MM.1S (cell line): ENCODE results near the gene STRN.

ENCODE experiments used
- DNase-seq: peaks from one replicate; pipeline ENCODE4 v3.0.0-alpha.2; 2015
- H2AFZ ChIP-seq: fragments of 300-600 bp; sonication (generic); 2 replicates; pipeline ENCODE4 v1.6.0; 2016; ENCODE audit warnings: antibody characterized with exemption, low read length
- H3F3A ChIP-seq: fragments of 300-600 bp; sonication (generic); 2 replicates; pipeline ENCODE4 v1.6.1; 2016; ENCODE audit warnings: mild to moderate bottlenecking, antibody characterized with exemption, low read length, moderate library complexity, mixed read lengths; ENCODE audit not compliant: insufficient read depth
- H3K27ac ChIP-seq: fragments of 300-600 bp; sonication (generic); 2 replicates; pipeline ENCODE4 v1.5.1; 2016; ENCODE audit warnings: mild to moderate bottlenecking, low read length
- H3K27me3 ChIP-seq: fragments of 300-600 bp; sonication (generic); replicated peaks from 2 replicates; pipeline ENCODE4 v1.6.0; 2016; ENCODE audit warnings: low read length; ENCODE audit not compliant: insufficient read depth
- H3K36me3 ChIP-seq: fragments of 300-600 bp; sonication (generic); replicated peaks from 2 replicates; pipeline ENCODE4 v1.6.1; 2016; ENCODE audit warnings: mild to moderate bottlenecking, low read length, mixed read lengths; ENCODE audit not compliant: insufficient read depth
- H3K4me1 ChIP-seq: fragments of 300-600 bp; sonication (generic); 2 replicates; pipeline ENCODE4 v1.6.1; 2016; ENCODE audit warnings: low read length, mixed read lengths
- H3K4me2 ChIP-seq: fragments of 300-600 bp; sonication (generic); 2 replicates; pipeline ENCODE4 v1.6.0; 2016; ENCODE audit warnings: low read depth, low read length
- H3K4me3 ChIP-seq: fragments of 300-600 bp; sonication (generic); 2 replicates; pipeline ENCODE4 v1.5.1; 2016; ENCODE audit warnings: low read length, mixed read lengths
- H3K79me2 ChIP-seq: fragments of 300-600 bp; sonication (generic); 2 replicates; pipeline ENCODE4 v1.6.1; 2016; ENCODE audit warnings: mixed run types, low read length, mixed read lengths
- H3K9ac ChIP-seq: fragments of 300-600 bp; sonication (generic); 2 replicates; pipeline ENCODE4 v1.6.1; 2016; ENCODE audit warnings: low read length, mixed read lengths
- H3K9me2 ChIP-seq: fragments of 300-600 bp; sonication (generic); replicated peaks from 2 replicates; pipeline ENCODE4 v1.6.1; 2016; ENCODE audit warnings: mild to moderate bottlenecking, low read length, mixed read lengths; ENCODE audit not compliant: insufficient read depth
- H3K9me3 ChIP-seq: fragments of 300-600 bp; sonication (generic); replicated peaks from 2 replicates; pipeline ENCODE4 v1.6.1; 2016; ENCODE audit warnings: mild to moderate bottlenecking, low read length, mixed read lengths; ENCODE audit not compliant: insufficient read depth
- H4K20me1 ChIP-seq: fragments of 300-600 bp; sonication (generic); 2 replicates; pipeline ENCODE4 v1.6.1; 2016; ENCODE audit warnings: mild to moderate bottlenecking, low read length, moderate library complexity, mixed read lengths; ENCODE audit not compliant: insufficient read depth
- CTCF ChIP-seq: fragments of 300-600 bp; sonication (generic); IDR thresholded peaks from 2 replicates; pipeline ENCODE4 v1.5.1; 2016; ENCODE audit warnings: antibody characterized with exemption, low read length, mixed read lengths
- EZH2 ChIP-seq: fragments of 300-600 bp; sonication (generic); optimal IDR thresholded peaks from 2 replicates; pipeline ENCODE3; 2017; ENCODE audit warnings: low read depth, mild to moderate bottlenecking, antibody characterized with exemption, low read length, mixed read lengths
- EZH2phosphoT487 ChIP-seq: fragments of 300-600 bp; sonication (generic); IDR thresholded peaks from 2 replicates; pipeline ENCODE4 v1.6.1; 2018; ENCODE audit warnings: antibody characterized with exemption, low read length

The STRN gene

GRCh38 chr2:36808386-36809068 is 157.8 kb downstream of the STRN start:
- no peaks in the 10 kb centered on the region for H3K4me1 ChIP-seq
- H3K9ac ChIP-seq: no peak overlapping the region
- H2AFZ ChIP-seq: no peak overlapping the region
- H4K20me1 ChIP-seq: no peaks in the 10 kb centered on the region
- H3K27ac ChIP-seq: no peak overlapping the region
- H3K36me3 ChIP-seq: no peaks in the 10 kb centered on the region
- no peak overlapping the region for H3K4me2 ChIP-seq
- no peaks in the 10 kb centered on the region for H3F3A ChIP-seq
- no peaks in the 10 kb centered on the region for H3K27me3 ChIP-seq
- TF ChIP-seq EZH2 (no peak), CTCF (no peak), EZH2phosphoT487 (no peak)
- no peaks in the 10 kb centered on the region for H3K9me2 ChIP-seq
- no peaks in the 10 kb centered on the region for H3K79me2 ChIP-seq
- no peak overlapping the region for H3K4me3 ChIP-seq
- no peak for DNase-seq
- no peaks in the 10 kb centered on the region for H3K9me3 ChIP-seq

- no peak overlapping the region for H2AFZ ChIP-seq
- H3K9me2 ChIP-seq: no peaks in the 10 kb centered on the region
- no peak overlapping the region for H3K9ac ChIP-seq
- H3K4me1 ChIP-seq: no peaks in the 10 kb centered on the region
- H3K27me3 ChIP-seq: no peaks in the 10 kb centered on the region
- no peaks in the 10 kb centered on the region for H3K36me3 ChIP-seq
- H3K4me2 ChIP-seq: no peak overlapping the region
- H3K9me3 ChIP-seq: no peaks in the 10 kb centered on the region
- TF ChIP-seq EZH2phosphoT487 (no peak), CTCF (no peak), EZH2 (no peak)
- H3K79me2 ChIP-seq: no peaks in the 10 kb centered on the region
- H3K4me3 ChIP-seq: no peak overlapping the region
- H3F3A ChIP-seq: no peaks in the 10 kb centered on the region
- no peak for DNase-seq
- no peaks in the 10 kb centered on the region for H4K20me1 ChIP-seq
- H3K27ac ChIP-seq: no peak overlapping the region
Observed at GRCh38 chr2:36807223-36807886, 159.0 kb downstream of the STRN start.

GRCh38 chr2:36805635-36806224 is 160.6 kb downstream of the STRN start:
- no peak for TF ChIP-seq EZH2phosphoT487
- Histone ChIP-seq H4K20me1 (no peaks in the 10 kb centered on the region), H2AFZ (no peak overlapping the region), H3K27ac (no peak overlapping the region), H3K9me3 (no peaks in the 10 kb centered on the region), H3K4me2 (no peak overlapping the region), H3K79me2 (no peaks in the 10 kb centered on the region), H3K9me2 (no peaks in the 10 kb centered on the region), H3F3A (no peaks in the 10 kb centered on the region), H3K4me1 (no peaks in the 10 kb centered on the region), H3K4me3 (no peak overlapping the region), H3K36me3 (no peaks in the 10 kb centered on the region), H3K9ac (no peak overlapping the region), H3K27me3 (no peaks in the 10 kb centered on the region)
- DNase-seq: no peak
